OCI-LY3 (cell line): ENCODE results near the gene RCAN2.

Experiments
- CTCF ChIP-seq: fragments of 200-600, 300-600 bp; sonication (generic); IDR thresholded peaks from 2 replicates; pipeline ENCODE4 v1.5.1; 2014; ENCODE audit warnings: antibody characterized with exemption, low read length, low read depth
- EZH2phosphoT487 ChIP-seq: fragments of 200-600 bp; shearing (Covaris generic); IDR thresholded peaks from 2 replicates; pipeline ENCODE4 v1.6.1; 2018; ENCODE audit warnings: antibody characterized with exemption, mixed run types, low read depth

GRCh38 chr6:46511320-46511719 lies 20.1 kb upstream of the RCAN2 start:
- TF ChIP-seq CTCF, result no peak
- TF ChIP-seq EZH2phosphoT487, result no peak
